ENCODE results near the gene CCDC34. TPM values are rescaled to one million over a fixed set of nuclear protein-coding genes. Genes with fewer than 3 reads are reported as not detected.
A peak's percentile ranks its signal among the peaks of the same experiment; 100 is the strongest.

Gene CCDC34
- total and polyA plus RNA-seq, 2 of the 8 experiments (the other 6 are each of a cell fraction or from before 2014, with no cell fraction given): 7.7 to 24.3 TPM

DNA sequence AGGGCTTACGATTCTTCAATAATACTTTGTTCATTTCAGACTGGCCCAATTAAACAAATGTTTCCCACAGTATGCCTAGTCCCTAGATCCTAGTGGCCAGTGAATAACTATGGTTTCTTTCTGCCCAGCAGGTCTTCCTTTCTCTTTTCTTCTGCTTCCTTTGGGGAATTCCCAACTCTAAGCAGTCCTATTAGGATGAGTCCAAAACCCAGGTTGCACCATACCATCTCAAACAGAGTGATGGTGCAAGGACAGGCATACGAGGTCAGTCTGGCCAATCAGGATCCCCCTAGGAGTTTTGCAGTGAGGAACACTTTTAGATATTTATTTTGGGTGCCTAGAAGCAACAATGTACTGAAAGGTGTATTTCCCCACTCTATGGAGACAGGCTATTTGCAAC is 41.4 kb upstream of the CCDC34 start:
- Histone ChIP-seq H3K79me2 (ENCODE audit: control insufficient read depth in 1 of 2, insufficient read depth in 2 of 2, low read length in 2 of 2) (peaks cover 0 to 44% of the 10 kb centered on the region in 2 experiments; a peak in 3 of 4 replicates), H3K4me1 (replicated peaks in 1 of 4; ENCODE audit: control insufficient read depth in 3 of 4, insufficient read depth in 4 of 4, low read length in 3 of 4) (peaks cover 0 to 2% (median 0%) of the 10 kb centered on the region in 4 experiments; a peak in 2 of 7 replicates), H3K23me2 (ENCODE audit: low read depth, low read length) (no peaks in the 10 kb centered on the region), H2BK15ac (ENCODE audit: low read length) (no peak overlapping the region), H4K91ac (replicated peaks; ENCODE audit: insufficient read length, low read length) (no peak overlapping the region), H3K23ac (ENCODE audit: insufficient read length) (no peak overlapping the region), H4K5ac (ENCODE audit: insufficient read length, low read depth, low read length) (no peak overlapping the region), H3K9ac (replicated peaks in 1 of 4; ENCODE audit: extremely low read depth in 1 of 4, low read depth in 3 of 4, low read length in 3 of 4) (no peak overlapping the region), H3K4me3 (ENCODE audit: extremely low read depth in 1 of 4, insufficient read depth in 2 of 4, low read depth in 3 of 4, low read length in 4 of 4) (no peak overlapping the region), H2AFZ (ENCODE audit: low read length) (no peak overlapping the region), H3K79me1 (ENCODE audit: low read depth, low read length) (0 out of 2 replicates have a peak, but pooled peaks cover 4% of the 10 kb centered on the region), H2BK120ac (replicated peaks; ENCODE audit: low read depth, low read length) (no peak overlapping the region), H2BK5ac (ENCODE audit: low read depth, low read length) (no peak overlapping the region), H2BK20ac (ENCODE audit: low read length) (no peak overlapping the region), H3K9me3 (ENCODE audit: insufficient read depth in 2 of 2, low read depth in 1 of 2, low read length in 1 of 2) (no peaks in the 10 kb centered on the region), H3K27me3 (replicated peaks in 1 of 4; ENCODE audit: control insufficient read depth in 3 of 4, extremely low read depth in 1 of 4, insufficient read depth in 3 of 4, low read length in 3 of 4) (no peaks in the 10 kb centered on the region), H4K20me1 (replicated peaks in 1 of 2; ENCODE audit: control insufficient read depth in 1 of 2, insufficient read depth in 2 of 2, low read length in 2 of 2) (peaks cover 2 to 4% of the 10 kb centered on the region in 2 experiments), H3K36me3 (ENCODE audit: control insufficient read depth in 2 of 4, insufficient read depth in 4 of 4, low read length in 3 of 4) (peaks cover 0 to 26% (median 5%) of the 10 kb centered on the region in 4 experiments; a peak in 5 of 8 replicates), H3K4ac (replicated peaks; ENCODE audit: insufficient read length, low read depth, low read length) (no peak overlapping the region), H3K14ac (ENCODE audit: insufficient read length) (no peak overlapping the region), H3K27ac (ENCODE audit: low read depth, low read length) (no peak overlapping the region), H4K8ac (ENCODE audit: extremely low read depth, insufficient read depth, low read length) (no peak overlapping the region), H3K18ac (ENCODE audit: extremely low read depth, low read length) (no peak overlapping the region), H2AK5ac (ENCODE audit: low read depth, low read length) (no peak overlapping the region), H3K4me2 (ENCODE audit: insufficient read depth in 1 of 2, low read depth in 2 of 2, low read length in 2 of 2) (no peak overlapping the region), H3K56ac (replicated peaks; ENCODE audit: insufficient read length, low read depth, low read length) (no peak overlapping the region), H2BK12ac (ENCODE audit: low read depth, low read length) (no peak overlapping the region)
- FAIRE-seq (no peak), DNase-seq (ENCODE audit: low read depth in 1 of 2, low spot score in 2 of 2) (no peak)
- no peak for TF ChIP-seq EZH2 (IDR thresholded peaks at IDR 0.05; ENCODE audit: low read depth, low read length, severe bottlenecking)
- TF ChIP-seq POLR2AphosphoS5 (IDR thresholded peaks at IDR 0.05; ENCODE audit: low read depth, low read length): no peak
- TF ChIP-seq, protein P1, sequence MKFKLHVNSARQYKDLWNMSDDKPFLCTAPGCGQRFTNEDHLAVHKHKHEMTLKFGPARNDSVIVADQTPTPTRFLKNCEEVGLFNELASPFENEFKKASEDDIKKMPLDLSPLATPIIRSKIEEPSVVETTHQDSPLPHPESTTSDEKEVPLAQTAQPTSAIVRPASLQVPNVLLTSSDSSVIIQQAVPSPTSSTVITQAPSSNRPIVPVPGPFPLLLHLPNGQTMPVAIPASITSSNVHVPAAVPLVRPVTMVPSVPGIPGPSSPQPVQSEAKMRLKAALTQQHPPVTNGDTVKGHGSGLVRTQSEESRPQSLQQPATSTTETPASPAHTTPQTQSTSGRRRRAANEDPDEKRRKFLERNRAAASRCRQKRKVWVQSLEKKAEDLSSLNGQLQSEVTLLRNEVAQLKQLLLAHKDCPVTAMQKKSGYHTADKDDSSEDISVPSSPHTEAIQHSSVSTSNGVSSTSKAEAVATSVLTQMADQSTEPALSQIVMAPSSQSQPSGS (IDR thresholded peaks at IDR 0.05; ENCODE audit: low read length): no peak
- TF ChIP-seq, protein P2, sequence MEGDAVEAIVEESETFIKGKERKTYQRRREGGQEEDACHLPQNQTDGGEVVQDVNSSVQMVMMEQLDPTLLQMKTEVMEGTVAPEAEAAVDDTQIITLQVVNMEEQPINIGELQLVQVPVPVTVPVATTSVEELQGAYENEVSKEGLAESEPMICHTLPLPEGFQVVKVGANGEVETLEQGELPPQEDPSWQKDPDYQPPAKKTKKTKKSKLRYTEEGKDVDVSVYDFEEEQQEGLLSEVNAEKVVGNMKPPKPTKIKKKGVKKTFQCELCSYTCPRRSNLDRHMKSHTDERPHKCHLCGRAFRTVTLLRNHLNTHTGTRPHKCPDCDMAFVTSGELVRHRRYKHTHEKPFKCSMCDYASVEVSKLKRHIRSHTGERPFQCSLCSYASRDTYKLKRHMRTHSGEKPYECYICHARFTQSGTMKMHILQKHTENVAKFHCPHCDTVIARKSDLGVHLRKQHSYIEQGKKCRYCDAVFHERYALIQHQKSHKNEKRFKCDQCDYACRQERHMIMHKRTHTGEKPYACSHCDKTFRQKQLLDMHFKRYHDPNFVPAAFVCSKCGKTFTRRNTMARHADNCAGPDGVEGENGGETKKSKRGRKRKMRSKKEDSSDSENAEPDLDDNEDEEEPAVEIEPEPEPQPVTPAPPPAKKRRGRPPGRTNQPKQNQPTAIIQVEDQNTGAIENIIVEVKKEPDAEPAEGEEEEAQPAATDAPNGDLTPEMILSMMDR (IDR thresholded peaks at IDR 0.05; ENCODE audit: control extremely low read depth in 1 of 3, insufficient read depth in 1 of 3, low read depth in 1 of 3, low read length in 3 of 3): no peak
- TF ChIP-seq SP4 (IDR thresholded peaks at IDR 0.05; ENCODE audit: low read length): no peak
- 0 out of 3 replicates have a peak, but pooled peaks of 1 of the 2 experiments have one; percentile 14 for TF ChIP-seq POLR2A (IDR thresholded peaks at IDR 0.05; ENCODE audit: control extremely low read depth in 1 of 2, low read depth in 2 of 2, low read length in 2 of 2)
- TF ChIP-seq, protein P3, sequence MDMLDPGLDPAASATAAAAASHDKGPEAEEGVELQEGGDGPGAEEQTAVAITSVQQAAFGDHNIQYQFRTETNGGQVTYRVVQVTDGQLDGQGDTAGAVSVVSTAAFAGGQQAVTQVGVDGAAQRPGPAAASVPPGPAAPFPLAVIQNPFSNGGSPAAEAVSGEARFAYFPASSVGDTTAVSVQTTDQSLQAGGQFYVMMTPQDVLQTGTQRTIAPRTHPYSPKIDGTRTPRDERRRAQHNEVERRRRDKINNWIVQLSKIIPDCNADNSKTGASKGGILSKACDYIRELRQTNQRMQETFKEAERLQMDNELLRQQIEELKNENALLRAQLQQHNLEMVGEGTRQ (IDR thresholded peaks at IDR 0.05; ENCODE audit: low read length): no peak
- 83% methylated on average over 2 of the region's 2 CpGs; no CpG with 5 or more reads in 1 of the 2 experiments for WGBS, 2 experiments (ENCODE audit: extremely low coverage in 1 of 2, insufficient coverage in 1 of 2, insufficient read length in 1 of 2, insufficient replicate concordance in 2 of 2, low coverage in 1 of 2, low lambda C conversion rate in 2 of 2, missing lambda C conversion rate in 1 of 2)
- ChIA-PET CTCF (ENCODE audit: partially characterized antibody) (interaction anchor here (0.9 to 1.2 kb wide), 2 partner anchors 11 to 193 kb away, joined by 3 to 4 read pairs; no protein-coding TSS in a partner anchor), POLR2A (ENCODE audit: partially characterized antibody) (interaction anchor here (0.7 to 4.5 kb wide), 5 partner anchors 9 to 76 kb away, joined by 3 to 15 read pairs (median 5); no protein-coding TSS in a partner anchor)

All from H1 (cell line).